ENCODE data around the gene NAV3. TPM values are rescaled to one million over a fixed set of nuclear protein-coding genes. Genes with fewer than 3 reads are reported as not detected.

NAV3 gene
- total and polyA plus RNA-seq, 4 donors: 0.22 to 1.7 (median 0.71) TPM

DNA sequence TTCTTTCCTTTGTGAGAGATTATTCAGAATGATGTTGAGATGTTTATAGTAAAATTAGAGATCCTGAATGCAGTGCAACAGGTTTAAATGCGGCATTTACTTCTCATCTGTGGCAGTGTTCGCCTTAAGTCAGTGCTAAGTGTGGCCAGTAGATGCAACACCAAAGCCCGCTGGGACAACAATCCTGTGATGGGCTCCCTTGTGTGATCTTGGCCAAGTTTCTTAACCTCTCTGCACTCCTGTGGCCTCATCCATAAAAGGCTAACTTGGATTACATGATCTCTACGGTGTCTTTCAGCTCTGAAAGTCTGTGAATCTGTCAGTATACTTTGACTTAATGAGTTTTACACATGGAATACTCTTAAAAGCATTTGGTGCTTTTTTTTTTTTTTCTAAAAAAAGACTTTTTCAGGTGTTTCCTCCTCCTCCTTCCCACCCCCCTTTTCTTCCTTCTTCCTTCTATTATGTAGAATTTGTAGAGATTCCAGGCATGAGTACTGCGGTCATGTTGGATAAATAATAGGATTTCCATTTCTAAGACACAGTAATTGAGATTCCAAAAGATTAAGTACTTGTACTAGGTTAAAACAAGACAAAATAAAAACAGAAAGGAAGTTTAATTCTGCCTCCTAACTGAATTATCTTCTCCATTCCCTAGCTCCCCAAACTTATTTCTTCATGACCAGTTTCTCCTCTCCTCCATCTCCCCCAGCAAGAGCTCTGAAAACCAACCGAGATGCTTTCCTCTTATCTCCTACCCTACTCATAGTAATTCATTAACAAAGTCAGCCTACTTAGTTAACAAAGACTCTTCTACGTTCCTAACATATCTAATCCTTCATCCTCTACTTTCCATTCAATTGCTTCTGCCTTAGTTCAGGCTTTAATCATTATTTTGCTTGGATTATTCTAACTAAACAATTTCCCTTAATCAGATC, 42.2 kb upstream of the NAV3 start:
- Histone ChIP-seq H3K36me3 (ENCODE audit: control insufficient read depth in 4 of 4, insufficient read depth in 3 of 4, low read depth in 1 of 4, low read length in 3 of 4) (no peaks in the 10 kb centered on the region), H3K9ac (ENCODE audit: low read depth in 1 of 2, low read length in 2 of 2) (no peak overlapping the region), H3K27me3 (ENCODE audit: control insufficient read depth in 4 of 4, insufficient read depth in 4 of 4, low read length in 3 of 4) (no peaks in the 10 kb centered on the region), H3K4me3 (ENCODE audit: low read depth in 1 of 3, low read length in 3 of 3) (no peak overlapping the region), H3K27ac (ENCODE audit: low read depth in 1 of 2, low read length in 2 of 2) (no peak overlapping the region), H3K9me3 (ENCODE audit: control insufficient read depth in 4 of 4, low read length in 3 of 4) (peaks cover 0 to 2% (median 0%) of the 10 kb centered on the region in 4 donors), H3K4me1 (ENCODE audit: control insufficient read depth in 4 of 4, insufficient read depth in 4 of 4, low read length in 3 of 4) (no peaks in the 10 kb centered on the region)
- 65% methylated on average over 7 of the region's 7 CpGs for WGBS
- no peak for DNase-seq (ENCODE audit: low spot score)
- TF ChIP-seq SP1 (IDR thresholded peaks at IDR 0.05): no peak
- TF ChIP-seq, protein P1, sequence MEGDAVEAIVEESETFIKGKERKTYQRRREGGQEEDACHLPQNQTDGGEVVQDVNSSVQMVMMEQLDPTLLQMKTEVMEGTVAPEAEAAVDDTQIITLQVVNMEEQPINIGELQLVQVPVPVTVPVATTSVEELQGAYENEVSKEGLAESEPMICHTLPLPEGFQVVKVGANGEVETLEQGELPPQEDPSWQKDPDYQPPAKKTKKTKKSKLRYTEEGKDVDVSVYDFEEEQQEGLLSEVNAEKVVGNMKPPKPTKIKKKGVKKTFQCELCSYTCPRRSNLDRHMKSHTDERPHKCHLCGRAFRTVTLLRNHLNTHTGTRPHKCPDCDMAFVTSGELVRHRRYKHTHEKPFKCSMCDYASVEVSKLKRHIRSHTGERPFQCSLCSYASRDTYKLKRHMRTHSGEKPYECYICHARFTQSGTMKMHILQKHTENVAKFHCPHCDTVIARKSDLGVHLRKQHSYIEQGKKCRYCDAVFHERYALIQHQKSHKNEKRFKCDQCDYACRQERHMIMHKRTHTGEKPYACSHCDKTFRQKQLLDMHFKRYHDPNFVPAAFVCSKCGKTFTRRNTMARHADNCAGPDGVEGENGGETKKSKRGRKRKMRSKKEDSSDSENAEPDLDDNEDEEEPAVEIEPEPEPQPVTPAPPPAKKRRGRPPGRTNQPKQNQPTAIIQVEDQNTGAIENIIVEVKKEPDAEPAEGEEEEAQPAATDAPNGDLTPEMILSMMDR (IDR thresholded peaks at IDR 0.05; ENCODE audit: low read depth, low read length, missing input control): no peak
- TF ChIP-seq FOXA1 (IDR thresholded peaks at IDR 0.05): no peak
- no peak for TF ChIP-seq HNF4G (IDR thresholded peaks at IDR 0.05)
- TF ChIP-seq YY1 (IDR thresholded peaks at IDR 0.05): no peak
- no peak for TF ChIP-seq NR2F2 (IDR thresholded peaks at IDR 0.05)
- no peak for TF ChIP-seq RXRA (IDR thresholded peaks at IDR 0.05)
- TF ChIP-seq, protein P2, sequence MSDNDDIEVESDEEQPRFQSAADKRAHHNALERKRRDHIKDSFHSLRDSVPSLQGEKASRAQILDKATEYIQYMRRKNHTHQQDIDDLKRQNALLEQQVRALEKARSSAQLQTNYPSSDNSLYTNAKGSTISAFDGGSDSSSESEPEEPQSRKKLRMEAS (IDR thresholded peaks at IDR 0.05): no peak
- no peak for TF ChIP-seq RAD21 (IDR thresholded peaks at IDR 0.05)
- no peak for TF ChIP-seq GABPA (IDR thresholded peaks at IDR 0.05 in 1 of 2, conservative IDR thresholded peaks at IDR 0.05 in 1 of 2)
- no peak for TF ChIP-seq EGR1 (IDR thresholded peaks at IDR 0.05; ENCODE audit: low read depth in 2 of 2)
- TF ChIP-seq TAF1 (conservative IDR thresholded peaks at IDR 0.05): no peak
- TF ChIP-seq, protein P3, sequence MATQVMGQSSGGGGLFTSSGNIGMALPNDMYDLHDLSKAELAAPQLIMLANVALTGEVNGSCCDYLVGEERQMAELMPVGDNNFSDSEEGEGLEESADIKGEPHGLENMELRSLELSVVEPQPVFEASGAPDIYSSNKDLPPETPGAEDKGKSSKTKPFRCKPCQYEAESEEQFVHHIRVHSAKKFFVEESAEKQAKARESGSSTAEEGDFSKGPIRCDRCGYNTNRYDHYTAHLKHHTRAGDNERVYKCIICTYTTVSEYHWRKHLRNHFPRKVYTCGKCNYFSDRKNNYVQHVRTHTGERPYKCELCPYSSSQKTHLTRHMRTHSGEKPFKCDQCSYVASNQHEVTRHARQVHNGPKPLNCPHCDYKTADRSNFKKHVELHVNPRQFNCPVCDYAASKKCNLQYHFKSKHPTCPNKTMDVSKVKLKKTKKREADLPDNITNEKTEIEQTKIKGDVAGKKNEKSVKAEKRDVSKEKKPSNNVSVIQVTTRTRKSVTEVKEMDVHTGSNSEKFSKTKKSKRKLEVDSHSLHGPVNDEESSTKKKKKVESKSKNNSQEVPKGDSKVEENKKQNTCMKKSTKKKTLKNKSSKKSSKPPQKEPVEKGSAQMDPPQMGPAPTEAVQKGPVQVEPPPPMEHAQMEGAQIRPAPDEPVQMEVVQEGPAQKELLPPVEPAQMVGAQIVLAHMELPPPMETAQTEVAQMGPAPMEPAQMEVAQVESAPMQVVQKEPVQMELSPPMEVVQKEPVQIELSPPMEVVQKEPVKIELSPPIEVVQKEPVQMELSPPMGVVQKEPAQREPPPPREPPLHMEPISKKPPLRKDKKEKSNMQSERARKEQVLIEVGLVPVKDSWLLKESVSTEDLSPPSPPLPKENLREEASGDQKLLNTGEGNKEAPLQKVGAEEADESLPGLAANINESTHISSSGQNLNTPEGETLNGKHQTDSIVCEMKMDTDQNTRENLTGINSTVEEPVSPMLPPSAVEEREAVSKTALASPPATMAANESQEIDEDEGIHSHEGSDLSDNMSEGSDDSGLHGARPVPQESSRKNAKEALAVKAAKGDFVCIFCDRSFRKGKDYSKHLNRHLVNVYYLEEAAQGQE (IDR thresholded peaks at IDR 0.05): no peak
- TF ChIP-seq JUND (IDR thresholded peaks at IDR 0.05): no peak
- no peak for TF ChIP-seq HNF4A (conservative IDR thresholded peaks at IDR 0.05)
- no peak for TF ChIP-seq FOXA2 (IDR thresholded peaks at IDR 0.05)
- TF ChIP-seq, protein P4, sequence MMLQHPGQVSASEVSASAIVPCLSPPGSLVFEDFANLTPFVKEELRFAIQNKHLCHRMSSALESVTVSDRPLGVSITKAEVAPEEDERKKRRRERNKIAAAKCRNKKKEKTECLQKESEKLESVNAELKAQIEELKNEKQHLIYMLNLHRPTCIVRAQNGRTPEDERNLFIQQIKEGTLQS (IDR thresholded peaks at IDR 0.05): no peak
- TF ChIP-seq, protein P5, sequence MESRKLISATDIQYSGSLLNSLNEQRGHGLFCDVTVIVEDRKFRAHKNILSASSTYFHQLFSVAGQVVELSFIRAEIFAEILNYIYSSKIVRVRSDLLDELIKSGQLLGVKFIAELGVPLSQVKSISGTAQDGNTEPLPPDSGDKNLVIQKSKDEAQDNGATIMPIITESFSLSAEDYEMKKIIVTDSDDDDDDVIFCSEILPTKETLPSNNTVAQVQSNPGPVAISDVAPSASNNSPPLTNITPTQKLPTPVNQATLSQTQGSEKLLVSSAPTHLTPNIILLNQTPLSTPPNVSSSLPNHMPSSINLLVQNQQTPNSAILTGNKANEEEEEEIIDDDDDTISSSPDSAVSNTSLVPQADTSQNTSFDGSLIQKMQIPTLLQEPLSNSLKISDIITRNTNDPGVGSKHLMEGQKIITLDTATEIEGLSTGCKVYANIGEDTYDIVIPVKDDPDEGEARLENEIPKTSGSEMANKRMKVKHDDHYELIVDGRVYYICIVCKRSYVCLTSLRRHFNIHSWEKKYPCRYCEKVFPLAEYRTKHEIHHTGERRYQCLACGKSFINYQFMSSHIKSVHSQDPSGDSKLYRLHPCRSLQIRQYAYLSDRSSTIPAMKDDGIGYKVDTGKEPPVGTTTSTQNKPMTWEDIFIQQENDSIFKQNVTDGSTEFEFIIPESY (IDR thresholded peaks at IDR 0.05): no peak
